VCaP (cell line): ENCODE measurements around the gene C3orf22.
"Not testable (repeated sequence)": the region's sequence is repeated elsewhere in the genome, so short reads cannot be mapped to it uniquely, and the experiment has no call there.

Experiments
- H3K27ac ChIP-seq: fragments of 450-650 bp; 2 replicates; pipeline ENCODE4 v1.5.1; 2017
- CTCF ChIP-seq: fragments of 450-650 bp; conservative IDR thresholded peaks from 2 replicates; pipeline ENCODE4 v1.5.1; 2017; ENCODE audit warnings: mild to moderate bottlenecking, moderate library complexity

Gene C3orf22

GRCh38 chr3:126539558-126540250 lies 19.0 kb downstream of the C3orf22 start:
- no peak for TF ChIP-seq CTCF
- no peak overlapping the region for H3K27ac ChIP-seq

DNA sequence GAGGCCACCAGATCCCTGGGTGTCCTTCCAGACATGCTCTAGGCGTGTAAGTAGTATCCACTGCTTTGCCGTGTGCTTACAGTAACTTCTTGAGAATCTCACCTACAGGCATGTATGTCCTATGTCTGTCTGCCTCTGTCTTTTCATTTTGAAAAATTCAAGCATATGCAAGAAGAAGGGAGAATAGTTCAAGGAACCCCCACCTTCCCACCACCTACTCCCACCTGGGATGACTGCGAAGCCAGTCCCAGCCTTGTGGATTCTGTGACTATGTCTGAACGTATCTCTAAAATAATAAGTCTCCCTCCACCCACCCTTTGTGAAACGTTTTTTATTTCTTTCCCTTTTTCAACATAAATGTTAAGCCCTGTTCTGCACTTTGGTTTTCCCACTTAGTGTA lies 19.8 kb downstream of the C3orf22 start:
- no peak for TF ChIP-seq CTCF
- no peak overlapping the region for H3K27ac ChIP-seq

DNA sequence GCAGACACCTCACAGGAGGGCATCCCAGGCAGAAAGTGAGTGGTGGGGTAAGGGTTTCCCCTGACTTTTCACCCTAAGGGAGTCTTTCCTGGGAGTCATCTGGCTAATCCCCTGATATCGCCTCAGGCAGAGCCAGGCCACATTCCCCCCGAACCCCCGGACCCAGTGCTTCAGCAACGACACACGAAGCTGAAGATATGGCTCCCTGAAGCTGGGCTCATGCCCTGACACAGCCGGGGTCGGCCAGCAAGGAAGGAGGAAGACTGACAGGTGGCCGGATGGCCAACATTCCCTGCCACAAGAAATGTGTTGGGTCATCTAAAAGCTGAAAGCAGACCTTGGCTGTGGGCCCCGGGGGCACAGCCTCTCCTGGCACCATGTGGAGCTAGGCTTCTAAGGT lies 20.4 kb downstream of the C3orf22 start:
- no peak overlapping the region for H3K27ac ChIP-seq
- TF ChIP-seq CTCF, result no peak

GRCh38 chr3:126537730-126538281 lies 20.9 kb downstream of the C3orf22 start:
- no peak overlapping the region for H3K27ac ChIP-seq
- TF ChIP-seq CTCF, result no peak

DNA sequence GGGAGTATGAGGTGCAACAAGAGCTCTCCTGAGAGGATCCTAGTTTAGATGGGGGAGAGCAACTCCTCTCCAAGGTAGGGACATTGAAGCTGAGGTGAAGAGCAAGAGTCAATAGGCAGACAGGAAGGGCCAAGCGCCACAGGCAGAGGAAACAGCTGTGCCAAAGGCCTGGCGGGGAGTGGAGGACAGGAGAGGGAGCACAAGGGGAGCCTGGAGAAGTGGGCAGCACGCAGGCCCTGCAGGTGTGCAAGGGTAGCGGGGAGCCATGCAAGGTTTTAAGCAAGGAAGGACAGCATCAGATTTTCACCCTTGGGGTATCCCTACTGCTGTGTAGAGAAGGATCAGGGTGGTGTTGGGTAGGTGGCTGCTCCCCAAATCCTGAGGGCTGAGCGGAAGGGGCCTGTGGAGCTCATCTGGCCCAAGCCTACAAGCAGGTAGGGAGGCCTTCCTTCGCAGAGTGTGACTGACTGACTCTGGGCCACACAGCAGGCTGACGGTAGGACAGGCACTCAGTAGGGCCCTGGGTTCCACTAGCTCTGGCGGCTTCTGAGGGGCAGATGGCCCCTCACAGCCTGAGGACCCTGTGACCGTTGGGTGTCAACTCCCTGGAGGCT lies 21.5 kb downstream of the C3orf22 start:
- no peak overlapping the region for H3K27ac ChIP-seq

GRCh38 chr3:126536126-126536525 lies 22.6 kb downstream of the C3orf22 start:
- no peak overlapping the region for H3K27ac ChIP-seq
- no peak for TF ChIP-seq CTCF

More for the DNA sequence above, 21.5 kb downstream of the C3orf22 start:
- TF ChIP-seq CTCF, result no peak

DNA sequence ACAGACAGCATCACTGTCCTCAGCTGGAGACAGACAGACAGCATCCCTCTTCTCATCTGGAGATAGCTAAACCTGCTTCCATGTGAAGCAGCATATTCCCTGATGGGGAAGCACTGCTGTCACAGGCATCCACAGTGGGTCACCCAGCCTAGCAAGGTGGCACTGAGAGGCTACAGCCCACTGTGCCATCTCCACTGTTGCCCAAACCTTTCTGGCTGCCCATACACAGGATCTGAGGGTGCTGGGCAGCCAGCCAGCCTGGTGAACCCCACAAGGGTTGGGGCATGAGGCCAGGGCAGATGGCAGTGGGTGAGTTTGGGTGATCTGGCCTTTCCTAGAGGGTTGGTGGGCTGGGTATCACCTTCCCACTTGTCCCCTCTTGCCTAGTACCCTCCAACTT lies 23.1 kb downstream of the C3orf22 start:
- no peak overlapping the region for H3K27ac ChIP-seq
- no peak for TF ChIP-seq CTCF

DNA sequence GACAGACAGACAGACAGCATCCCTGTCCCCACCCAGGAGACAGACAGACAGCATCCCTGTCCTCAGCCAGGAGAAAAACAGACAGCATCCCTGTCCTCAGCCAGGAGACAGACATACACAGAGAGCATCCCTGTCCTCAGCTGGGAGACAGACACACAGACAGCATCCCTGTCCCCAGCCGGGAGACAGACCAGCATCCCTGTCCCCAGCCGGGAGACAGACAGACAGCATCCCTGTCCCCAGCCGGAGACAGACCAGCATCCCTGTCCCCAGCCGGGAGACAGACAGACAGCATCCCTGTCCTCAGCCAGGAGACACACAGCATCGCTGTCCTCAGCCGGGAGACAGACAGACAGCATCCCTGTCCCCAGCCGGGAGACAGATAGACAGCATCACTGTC lies 24.0 kb downstream of the C3orf22 start:
- not testable (repeated sequence) for H3K27ac ChIP-seq
